Measurements from ENCODE around the gene IST1. TPM values are rescaled to one million over a fixed set of nuclear protein-coding genes. Genes with fewer than 3 reads are reported as not detected.

IST1 gene
- total and polyA plus RNA-seq, 9 of the 15 experiments (the other 6 are each of a cell fraction or from before 2014, with no cell fraction given): 135 to 334 (median 188) TPM

- DNase-seq (ENCODE audit: extremely low read depth in 1 of 4, low spot score in 3 of 4) (no peak), FAIRE-seq (no peak), ATAC-seq (no peak)
- H3K27ac ChIP-seq (ENCODE audit: extremely low read depth, low read depth, low read length): no peak overlapping the region
- POLR2A ChIA-PET: interaction anchor here (0.9 to 2.2 kb wide), 4 partner anchors 8 to 30 kb away, joined by 3 to 18 read pairs (median 4); no protein-coding TSS in a partner anchor
- H3K9ac ChIP-seq (ENCODE audit: insufficient read depth in 1 of 2, low read depth in 2 of 2, low read length in 2 of 2): no peak overlapping the region; a peak in 1 of 4 replicates
- no peaks in the 10 kb centered on the region for H3K27me3 ChIP-seq (ENCODE audit: control insufficient read depth in 2 of 2, insufficient read depth in 2 of 2, low read length in 2 of 2)
- H3K9me1 ChIP-seq (ENCODE audit: control insufficient read depth, insufficient read depth, low read length): peaks cover 3% of the 10 kb centered on the region
- H4K20me1 ChIP-seq (replicated peaks; ENCODE audit: control insufficient read depth, insufficient read depth, low read length): peaks cover 4% of the 10 kb centered on the region
- no peaks in the 10 kb centered on the region; a peak in 1 of 5 replicates for H3K4me1 ChIP-seq (replicated peaks in 1 of 2; ENCODE audit: control insufficient read depth in 2 of 2, insufficient read depth in 2 of 2, low read length in 2 of 2)
- in situ Hi-C loops (cut with MboI): no loop called here
- 68% methylated on average over 3 of the region's 4 CpGs for WGBS (ENCODE audit: insufficient coverage, low coverage, missing lambda C conversion rate)
- intact Hi-C loops (cut with micrococcal nuclease): no loop called here
- no peak overlapping the region for H3K4me3 ChIP-seq
- BruUV-seq (replicated peaks): no TSS peak
- H3K9me3 ChIP-seq (replicated peaks; ENCODE audit: control insufficient read depth, insufficient read depth, low read depth, low read length): no peaks in the 10 kb centered on the region
- TF ChIP-seq JUND (IDR thresholded peaks at IDR 0.05; ENCODE audit: borderline replicate concordance, low read depth, low read length) (no peak), JUND (tag; IDR thresholded peaks at IDR 0.05; ENCODE audit: borderline replicate concordance, low read depth, low read length) (no peak), NUFIP1 (IDR thresholded peaks at IDR 0.05; ENCODE audit: partially characterized antibody) (no peak), ELK1 (CRISPR knock-in tag; IDR thresholded peaks at IDR 0.05) (no peak), ZBTB12 (CRISPR knock-in tag; IDR thresholded peaks at IDR 0.05) (no peak), GATAD2A (IDR thresholded peaks at IDR 0.05) (no peak), NR3C1 (CRISPR knock-in tag; IDR thresholded peaks at IDR 0.05) (no peak)
- CTCF ChIA-PET (ENCODE audit: low intra/inter-chr PET ratio): no interaction called here
- no peak overlapping the region for H3K4me2 ChIP-seq (ENCODE audit: insufficient read depth, low read length)
- peaks cover 57% of the 10 kb centered on the region for H3K36me3 ChIP-seq (ENCODE audit: control insufficient read depth, insufficient read depth, low read length)
- no peaks in the 10 kb centered on the region; the same call in 2 of the 3 replicates for H3K79me2 ChIP-seq (ENCODE audit: control insufficient read depth, insufficient read depth, low read length)
- H2AFZ ChIP-seq (ENCODE audit: low read depth, low read length): no peak overlapping the region
These were observed 41.9 kb upstream of the IST1 start for GRCh38 chr16:71853413-71853812.

Data from K562 (cell line).